SK-N-SH treated with all-trans-retinoic acid at 6 μM for 48 hours (cell line): Measurements from ENCODE around the gene KIFAP3.

Experiments
- RARB ChIP-seq: fragments of 250-450 bp; sonication (Bioruptor Pico); IDR thresholded peaks from 2 replicates; pipeline ENCODE4 v1.8.0; 2021; ENCODE audit warnings: mild to moderate bottlenecking, moderate library complexity
- ZNF565 ChIP-seq: fragments of 450-650 bp; formaldehyde crosslinking; conservative IDR thresholded peaks from 2 replicates; pipeline ENCODE4 v1.5.0; 2020; ENCODE audit warnings: low read depth, mild to moderate bottlenecking, moderate library complexity
- TF ChIP-seq, protein P1 (sequence below): fragments of 250-450 bp; sonication (Bioruptor Pico); IDR thresholded peaks from 2 replicates; pipeline ENCODE4 v1.8.0; 2020; ENCODE audit warnings: mild to moderate bottlenecking, moderate library complexity, borderline replicate concordance

DNA sequence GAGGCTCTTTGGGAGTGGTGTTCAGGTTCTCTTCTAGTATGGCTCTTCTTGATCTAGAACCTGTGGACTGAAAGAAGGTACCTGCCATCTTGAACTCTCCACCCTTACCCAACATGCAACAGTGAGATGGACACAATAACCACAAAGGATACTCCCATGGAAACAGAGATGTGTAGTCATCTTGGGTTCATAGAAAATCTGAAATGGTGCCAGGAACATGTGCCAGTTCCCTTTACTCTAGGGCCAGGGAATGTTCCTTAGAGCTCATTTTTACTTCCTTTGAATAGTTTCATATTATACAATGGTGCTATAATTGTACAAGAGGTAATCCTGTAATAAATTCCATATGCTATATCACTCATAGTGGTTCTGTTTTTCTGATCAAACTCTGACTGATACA, 167.6 kb downstream of the KIFAP3 start:
- TF ChIP-seq, protein P1, sequence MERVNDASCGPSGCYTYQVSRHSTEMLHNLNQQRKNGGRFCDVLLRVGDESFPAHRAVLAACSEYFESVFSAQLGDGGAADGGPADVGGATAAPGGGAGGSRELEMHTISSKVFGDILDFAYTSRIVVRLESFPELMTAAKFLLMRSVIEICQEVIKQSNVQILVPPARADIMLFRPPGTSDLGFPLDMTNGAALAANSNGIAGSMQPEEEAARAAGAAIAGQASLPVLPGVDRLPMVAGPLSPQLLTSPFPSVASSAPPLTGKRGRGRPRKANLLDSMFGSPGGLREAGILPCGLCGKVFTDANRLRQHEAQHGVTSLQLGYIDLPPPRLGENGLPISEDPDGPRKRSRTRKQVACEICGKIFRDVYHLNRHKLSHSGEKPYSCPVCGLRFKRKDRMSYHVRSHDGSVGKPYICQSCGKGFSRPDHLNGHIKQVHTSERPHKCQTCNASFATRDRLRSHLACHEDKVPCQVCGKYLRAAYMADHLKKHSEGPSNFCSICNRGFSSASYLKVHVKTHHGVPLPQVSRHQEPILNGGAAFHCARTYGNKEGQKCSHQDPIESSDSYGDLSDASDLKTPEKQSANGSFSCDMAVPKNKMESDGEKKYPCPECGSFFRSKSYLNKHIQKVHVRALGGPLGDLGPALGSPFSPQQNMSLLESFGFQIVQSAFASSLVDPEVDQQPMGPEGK (CRISPR knock-in tag): no peak
- TF ChIP-seq RARB (no peak), ZNF565 (no peak)
